ENCODE results near the gene APBA2. TPM values are rescaled to one million over a fixed set of nuclear protein-coding genes. Genes with fewer than 3 reads are reported as not detected.

APBA2 gene
- total and polyA plus RNA-seq, 2 of the 4 experiments (the other 2 are of a cell fraction): 21.7 to 33.0 TPM

DNA sequence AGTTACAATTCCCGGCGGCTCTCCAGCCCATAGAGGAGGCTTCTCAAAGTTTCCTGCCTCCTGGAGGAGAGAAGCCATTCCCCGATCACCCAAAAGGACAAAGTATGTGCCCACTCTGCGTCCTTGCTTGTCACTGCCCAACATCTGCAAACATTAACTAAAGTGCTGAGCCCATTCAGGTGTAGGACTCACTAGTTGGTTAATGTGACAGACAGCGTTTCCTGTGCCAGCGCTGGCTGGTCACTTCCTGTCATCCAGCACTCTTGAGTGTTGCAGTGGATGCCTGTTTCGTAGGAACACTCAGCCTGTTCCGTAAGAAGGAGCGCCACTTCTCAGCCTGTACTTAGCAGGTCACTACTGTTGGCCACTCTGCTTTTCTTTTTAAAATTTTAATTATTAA lies 100.3 kb downstream of the APBA2 start:
- H3K18ac ChIP-seq (ENCODE audit: low read depth, low read length): no peak overlapping the region; the same call in 1 of the 2 replicates

More for the DNA sequence above, 100.3 kb downstream of the APBA2 start:
- Histone ChIP-seq H3K27me3 (ENCODE audit: control insufficient read depth, insufficient read depth, low read length) (no peaks in the 10 kb centered on the region), H4K20me1 (ENCODE audit: insufficient read depth, low read length) (peaks cover 7% of the 10 kb centered on the region; the same call in 1 of the 2 replicates), H4K5ac (ENCODE audit: low read depth, low read length) (no peak overlapping the region), H3K4me3 (ENCODE audit: insufficient read depth, low read depth, low read length) (no peak overlapping the region), H2AK9ac (replicated peaks; ENCODE audit: low read depth, low read length, poor library complexity) (no peak overlapping the region), H3K23ac (ENCODE audit: low read depth, low read length) (no peak overlapping the region), H2BK120ac (ENCODE audit: low read depth, low read length) (no peak overlapping the region), H2BK20ac (ENCODE audit: low read depth, low read length) (no peak overlapping the region), H3K9ac (ENCODE audit: low read depth, low read length) (no peak overlapping the region), H4K8ac (ENCODE audit: low read depth in 2 of 2, low read length in 2 of 2) (no peak overlapping the region; a peak in 1 of 4 replicates), H3K4me2 (ENCODE audit: low read depth, low read length) (no peak overlapping the region), H2AK5ac (ENCODE audit: low read depth, low read length) (peak overlapping the region; percentile 20; the same call in 1 of the 2 replicates), H3K79me1 (ENCODE audit: low read depth in 1 of 2, low read length in 2 of 2) (peaks cover 6 to 37% of the 10 kb centered on the region in 2 experiments), H3K27ac (ENCODE audit: insufficient read depth, low read length) (no peak overlapping the region), H3K56ac (ENCODE audit: extremely low read depth, insufficient read depth, low read length) (no peak overlapping the region), H3K14ac (replicated peaks; ENCODE audit: low read depth, low read length) (0 out of 2 replicates have a peak overlapping the region, but pooled peaks have one; percentile 0), H3K9me3 (ENCODE audit: control insufficient read depth, insufficient read depth, low read length) (no peaks in the 10 kb centered on the region), H3K4ac (ENCODE audit: low read depth, low read length) (no peak overlapping the region), H3K9me1 (ENCODE audit: insufficient read depth, low read length) (peaks cover 3% of the 10 kb centered on the region; the same call in 1 of the 2 replicates), H2AFZ (replicated peaks; ENCODE audit: low read length, poor library complexity) (no peak overlapping the region), H4K91ac (ENCODE audit: insufficient read depth, low read depth, low read length) (0 out of 2 replicates have a peak overlapping the region, but pooled peaks have one; percentile 5), H3K4me1 (ENCODE audit: control insufficient read depth, insufficient read depth, low read length) (peaks cover 11% of the 10 kb centered on the region), H3K36me3 (ENCODE audit: control insufficient read depth, insufficient read depth, low read length) (no peaks in the 10 kb centered on the region), H2BK15ac (ENCODE audit: low read depth, low read length) (no peak overlapping the region), H2BK5ac (ENCODE audit: low read depth, low read length, poor library complexity, severe bottlenecking) (no peak overlapping the region)
- dilution Hi-C loops (cut with HindIII; ENCODE audit: low sequenced_read_pairs, unreplicated experiment) (no loop called here), intact Hi-C loops (cut with micrococcal nuclease) (loop anchor here (10.0 kb wide), 1 partner anchor 99 kb away; no protein-coding TSS in a partner anchor), in situ Hi-C loops (cut with MboI; ENCODE audit: low sequenced_read_pairs) (no loop called here)
- BruUV-seq (replicated peaks): no TSS peak
- ATAC-seq (ENCODE audit: low read depth): no peak
- ChIA-PET CTCF (no interaction called here), POLR2A (ENCODE audit: unreplicated experiment) (no interaction called here)
- WGBS, 2 experiments (ENCODE audit: extremely low coverage in 2 of 2, insufficient read length in 1 of 2): 90% methylated on average over 2 of the region's 9 CpGs; no CpG with 5 or more reads in 1 of the 2 experiments
- DNase-seq: no peak
- TF ChIP-seq SMC3 (IDR thresholded peaks at IDR 0.05; ENCODE audit: low read depth, low read length) (no peak), CHD1 (IDR thresholded peaks at IDR 0.05; ENCODE audit: low read depth, low read length) (no peak), FOS (IDR thresholded peaks at IDR 0.05; ENCODE audit: low read depth, low read length) (no peak), MAZ (IDR thresholded peaks at IDR 0.05; ENCODE audit: borderline replicate concordance, low read depth, low read length) (no peak), RCOR1 (IDR thresholded peaks at IDR 0.05; ENCODE audit: insufficient replicate concordance, low read length) (no peak), CEBPB (IDR thresholded peaks at IDR 0.05; ENCODE audit: low read depth, low read length) (no peak), RFX5 (IDR thresholded peaks at IDR 0.05; ENCODE audit: low read depth, low read length) (no peak), RAD21 (IDR thresholded peaks at IDR 0.05; ENCODE audit: low read length) (no peak), NFE2L2 (IDR thresholded peaks at IDR 0.05; ENCODE audit: low read depth, low read length) (no peak)
- TF ChIP-seq, protein P1, sequence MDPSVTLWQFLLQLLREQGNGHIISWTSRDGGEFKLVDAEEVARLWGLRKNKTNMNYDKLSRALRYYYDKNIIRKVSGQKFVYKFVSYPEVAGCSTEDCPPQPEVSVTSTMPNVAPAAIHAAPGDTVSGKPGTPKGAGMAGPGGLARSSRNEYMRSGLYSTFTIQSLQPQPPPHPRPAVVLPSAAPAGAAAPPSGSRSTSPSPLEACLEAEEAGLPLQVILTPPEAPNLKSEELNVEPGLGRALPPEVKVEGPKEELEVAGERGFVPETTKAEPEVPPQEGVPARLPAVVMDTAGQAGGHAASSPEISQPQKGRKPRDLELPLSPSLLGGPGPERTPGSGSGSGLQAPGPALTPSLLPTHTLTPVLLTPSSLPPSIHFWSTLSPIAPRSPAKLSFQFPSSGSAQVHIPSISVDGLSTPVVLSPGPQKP (IDR thresholded peaks at IDR 0.05; ENCODE audit: borderline replicate concordance, low read depth, low read length): no peak
- TF ChIP-seq, protein P2, sequence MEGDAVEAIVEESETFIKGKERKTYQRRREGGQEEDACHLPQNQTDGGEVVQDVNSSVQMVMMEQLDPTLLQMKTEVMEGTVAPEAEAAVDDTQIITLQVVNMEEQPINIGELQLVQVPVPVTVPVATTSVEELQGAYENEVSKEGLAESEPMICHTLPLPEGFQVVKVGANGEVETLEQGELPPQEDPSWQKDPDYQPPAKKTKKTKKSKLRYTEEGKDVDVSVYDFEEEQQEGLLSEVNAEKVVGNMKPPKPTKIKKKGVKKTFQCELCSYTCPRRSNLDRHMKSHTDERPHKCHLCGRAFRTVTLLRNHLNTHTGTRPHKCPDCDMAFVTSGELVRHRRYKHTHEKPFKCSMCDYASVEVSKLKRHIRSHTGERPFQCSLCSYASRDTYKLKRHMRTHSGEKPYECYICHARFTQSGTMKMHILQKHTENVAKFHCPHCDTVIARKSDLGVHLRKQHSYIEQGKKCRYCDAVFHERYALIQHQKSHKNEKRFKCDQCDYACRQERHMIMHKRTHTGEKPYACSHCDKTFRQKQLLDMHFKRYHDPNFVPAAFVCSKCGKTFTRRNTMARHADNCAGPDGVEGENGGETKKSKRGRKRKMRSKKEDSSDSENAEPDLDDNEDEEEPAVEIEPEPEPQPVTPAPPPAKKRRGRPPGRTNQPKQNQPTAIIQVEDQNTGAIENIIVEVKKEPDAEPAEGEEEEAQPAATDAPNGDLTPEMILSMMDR (conservative IDR thresholded peaks at IDR 0.05; ENCODE audit: low read depth, low read length): no peak
- TF ChIP-seq, protein P3, sequence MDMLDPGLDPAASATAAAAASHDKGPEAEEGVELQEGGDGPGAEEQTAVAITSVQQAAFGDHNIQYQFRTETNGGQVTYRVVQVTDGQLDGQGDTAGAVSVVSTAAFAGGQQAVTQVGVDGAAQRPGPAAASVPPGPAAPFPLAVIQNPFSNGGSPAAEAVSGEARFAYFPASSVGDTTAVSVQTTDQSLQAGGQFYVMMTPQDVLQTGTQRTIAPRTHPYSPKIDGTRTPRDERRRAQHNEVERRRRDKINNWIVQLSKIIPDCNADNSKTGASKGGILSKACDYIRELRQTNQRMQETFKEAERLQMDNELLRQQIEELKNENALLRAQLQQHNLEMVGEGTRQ (IDR thresholded peaks at IDR 0.05; ENCODE audit: low read depth, low read length): no peak
